IPS DF 6.9 (cell line): ENCODE measurements around the gene PLA2G7.
"Not testable (repeated sequence)": the region's sequence is repeated elsewhere in the genome, so short reads cannot be mapped to it uniquely, and the experiment has no call there.

Experiments
- DNase-seq: peaks from one replicate; pipeline ENCODE4 v3.0.0-alpha.2; 2013; ENCODE audit warnings: low read depth, low spot score
- H3K27ac ChIP-seq: one replicate; pipeline ENCODE4 v1.5.1; 2013; ENCODE audit warnings: low read length, control low read depth
- H3K27me3 ChIP-seq: 2 replicates; pipeline ENCODE4 v1.6.1; 2013; ENCODE audit warnings: mild to moderate bottlenecking, low read length; ENCODE audit not compliant: control insufficient read depth, insufficient read depth
- H3K36me3 ChIP-seq: 2 replicates; pipeline ENCODE4 v1.6.1; 2013; ENCODE audit warnings: low read length; ENCODE audit not compliant: control insufficient read depth, insufficient read depth
- H3K4me1 ChIP-seq: 2 replicates; pipeline ENCODE4 v1.6.1; 2013; ENCODE audit warnings: low read length; ENCODE audit not compliant: control insufficient read depth, insufficient read depth
- H3K4me3 ChIP-seq: 2 replicates; pipeline ENCODE4 v1.5.1; 2013; ENCODE audit warnings: mild to moderate bottlenecking, low read length
- H3K9me3 ChIP-seq: 2 replicates; pipeline ENCODE4 v1.6.1; 2013; ENCODE audit warnings: low read length, inconsistent platforms; ENCODE audit not compliant: control insufficient read depth, insufficient read depth
- WGBS: extraction: QIAGEN DNeasy Blood & Tissue Kit; methylation state at CpG from one replicate; pipeline ENCODE4 v1.1.7; 2013; ENCODE audit warnings: mixed read lengths, missing lambda C conversion rate; ENCODE audit not compliant: insufficient read length, insufficient coverage; 5-methylcytosine and 5-hydroxymethylcytosine counted together

The PLA2G7 gene

GRCh38 chr6:46748940-46749503 lies 13.8 kb upstream of the PLA2G7 start:
- DNase-seq: no peak
- Histone ChIP-seq H3K9me3 (no peaks in the 10 kb centered on the region), H3K27me3 (no peaks in the 10 kb centered on the region), H3K36me3 (no peaks in the 10 kb centered on the region), H3K4me3 (no peak overlapping the region), H3K4me1 (peaks cover 1% of the 10 kb centered on the region; the same call in 1 of the 2 replicates), H3K27ac (no peak overlapping the region)
- WGBS: no CpG with 5 or more reads among the region's 5 CpGs

GRCh38 chr6:46746696-46747095 lies 11.5 kb upstream of the PLA2G7 start, which contains the start of gene ANKRD66:
ANKRD66 (plus strand) TSS chr6:46746933; CDS start chr6:46751949, 5,016 bp downstream.
- H3K27me3 ChIP-seq: no peaks in the 10 kb centered on the region
- no peaks in the 10 kb centered on the region for H3K36me3 ChIP-seq
- no peak for DNase-seq
- no peak within 1 kb of the TSS for H3K27ac ChIP-seq
- no CpG with 5 or more reads among the region's 1 CpG for WGBS
- peaks cover 1% of the 10 kb centered on the region; the same call in 1 of the 2 replicates for H3K4me1 ChIP-seq
- no peaks in the 10 kb centered on the region for H3K9me3 ChIP-seq
- H3K4me3 ChIP-seq: no peak within 1 kb of the TSS

GRCh38 chr6:46745973-46746372 lies 10.8 kb upstream of the PLA2G7 start:
- no peaks in the 10 kb centered on the region for H3K36me3 ChIP-seq
- peaks cover 1% of the 10 kb centered on the region; the same call in 1 of the 2 replicates for H3K4me1 ChIP-seq
- DNase-seq: no peak
- no peak overlapping the region for H3K27ac ChIP-seq
- no CpG with 5 or more reads among the region's 2 CpGs for WGBS
- no peaks in the 10 kb centered on the region for H3K27me3 ChIP-seq
- no peak overlapping the region for H3K4me3 ChIP-seq
- H3K9me3 ChIP-seq: no peaks in the 10 kb centered on the region

- WGBS: no CpG with 5 or more reads among the region's 3 CpGs
- H3K27me3 ChIP-seq, H3K27ac ChIP-seq, H3K4me3 ChIP-seq, H3K4me1 ChIP-seq, H3K36me3 ChIP-seq, DNase-seq, H3K9me3 ChIP-seq: not testable (repeated sequence)
Measured at GRCh38 chr6:46744159-46744725, 9.1 kb upstream of the PLA2G7 start.

GRCh38 chr6:46743425-46744158 lies 8.4 kb upstream of the PLA2G7 start:
- DNase-seq: no peak
- Histone ChIP-seq H3K4me3 (no peak overlapping the region), H3K4me1 (peaks cover 1% of the 10 kb centered on the region; the same call in 1 of the 2 replicates), H3K27me3 (no peaks in the 10 kb centered on the region), H3K27ac (no peak overlapping the region), H3K9me3 (no peaks in the 10 kb centered on the region), H3K36me3 (no peaks in the 10 kb centered on the region)
- WGBS: no CpG with 5 or more reads among the region's 1 CpG

GRCh38 chr6:46741910-46742309 lies 6.7 kb upstream of the PLA2G7 start:
- DNase-seq: no peak
- Histone ChIP-seq H3K27me3 (no peaks in the 10 kb centered on the region), H3K36me3 (no peaks in the 10 kb centered on the region), H3K4me3 (no peak overlapping the region), H3K4me1 (peaks cover 1% of the 10 kb centered on the region; the same call in 1 of the 2 replicates), H3K27ac (no peak overlapping the region), H3K9me3 (no peaks in the 10 kb centered on the region)
- WGBS: no CpG with 5 or more reads among the region's 4 CpGs

GRCh38 chr6:46741482-46741881 lies 6.3 kb upstream of the PLA2G7 start:
- H3K27me3 ChIP-seq: peaks cover 2% of the 10 kb centered on the region; the same call in 1 of the 2 replicates
- H3K9me3 ChIP-seq: no peaks in the 10 kb centered on the region
- no peak overlapping the region for H3K4me3 ChIP-seq
- no peak for DNase-seq
- WGBS: no CpG with 5 or more reads among the region's 2 CpGs
- H3K4me1 ChIP-seq: no peaks in the 10 kb centered on the region; the same call in 1 of the 2 replicates
- no peak overlapping the region for H3K27ac ChIP-seq
- no peaks in the 10 kb centered on the region for H3K36me3 ChIP-seq

- Histone ChIP-seq H3K27me3 (peaks cover 8% of the 10 kb centered on the region; the same call in 1 of the 2 replicates), H3K27ac (no peak overlapping the region), H3K4me1 (peaks cover 2% of the 10 kb centered on the region), H3K36me3 (no peaks in the 10 kb centered on the region), H3K4me3 (no peak overlapping the region), H3K9me3 (no peaks in the 10 kb centered on the region)
- DNase-seq: no peak
Measured at GRCh38 chr6:46736906-46737305, 1.7 kb upstream of the PLA2G7 start.

- DNase-seq: no peak
- H3K9me3 ChIP-seq: no peaks in the 10 kb centered on the region
- WGBS: no CpG with 5 or more reads among the region's 8 CpGs
- H3K4me3 ChIP-seq: peak overlapping the region; percentile 54; the same call in 1 of the 2 replicates
- no peaks in the 10 kb centered on the region for H3K36me3 ChIP-seq
- H3K27me3 ChIP-seq: peaks cover 8% of the 10 kb centered on the region; the same call in 1 of the 2 replicates
- peaks cover 2% of the 10 kb centered on the region for H3K4me1 ChIP-seq
- no peak overlapping the region for H3K27ac ChIP-seq
Measured at GRCh38 chr6:46735720-46736031, 501 bp upstream of the PLA2G7 start.

- peaks cover 8% of the 10 kb centered on the region; the same call in 1 of the 2 replicates for H3K27me3 ChIP-seq
Measured at GRCh38 chr6:46733341-46733801, 1.8 kb downstream of the PLA2G7 start.

More at GRCh38 chr6:46733341-46733801, 1.8 kb downstream of the PLA2G7 start:
- H3K9me3 ChIP-seq: no peaks in the 10 kb centered on the region
- H3K4me3 ChIP-seq: no peak overlapping the region
- H3K4me1 ChIP-seq: peaks cover 2% of the 10 kb centered on the region
- H3K36me3 ChIP-seq: no peaks in the 10 kb centered on the region
- no CpG with 5 or more reads among the region's 2 CpGs for WGBS
- no peak overlapping the region for H3K27ac ChIP-seq
- DNase-seq: no peak
